Testis (tissue), 3 donors: ENCODE results near the gene IREB2. TPM values are rescaled to one million over a fixed set of nuclear protein-coding genes. Genes with fewer than 3 reads are reported as not detected.
"Not testable (repeated sequence)": the region's sequence is repeated elsewhere in the genome, so short reads cannot be mapped to it uniquely, and the experiment has no call there.

Experiments
- DNase-seq: peaks from one replicate; pipeline ENCODE4 v3.0.0-alpha.2; 2019
- H3K27ac ChIP-seq, 2 donors: fragments of 200-600 bp; sonication (generic); one replicate each; pipeline ENCODE4 v1.5.1; 2019
- H3K27me3 ChIP-seq: fragments of 200-600 bp; sonication (generic); one replicate; pipeline ENCODE4 v1.5.1; 2019
- H3K36me3 ChIP-seq: fragments of 200-600 bp; sonication (generic); one replicate; pipeline ENCODE4 v1.5.1; 2017; ENCODE audit warnings: low read depth; ENCODE audit errors: missing control alignments
- H3K4me1 ChIP-seq: fragments of 200-600 bp; sonication (generic); one replicate; pipeline ENCODE4 v1.5.1; 2019
- H3K4me3 ChIP-seq, 2 donors: fragments of 200-600 bp; sonication (generic); one replicate each; pipeline ENCODE4 v1.5.1; 2017 to 2019
- H3K9me3 ChIP-seq: fragments of 200-600 bp; sonication (generic); one replicate; pipeline ENCODE4 v1.5.1; 2017
- CTCF ChIP-seq, 3 experiments: fragments of 450-650 bp in 2 of 3; fragments of 200-600 bp in 1 of 3; sonication (generic) in 1 of 3; IDR thresholded peaks; one replicate each; pipeline ENCODE4 v1.5.1; 2016 to 2019; ENCODE audit warnings: antibody characterized with exemption in 3 of 3, mild to moderate bottlenecking in 2 of 3, moderate library complexity in 1 of 3
- POLR2A ChIP-seq: fragments of 450-650 bp; IDR thresholded peaks from one replicate; pipeline ENCODE4 v1.6.1; 2017; ENCODE audit warnings: antibody characterized with exemption, mild to moderate bottlenecking, moderate library complexity
- WGBS, 2 donors: methylation state at CpG; one replicate each; pipeline ENCODE4 v1.1.5; 2018; 5-methylcytosine and 5-hydroxymethylcytosine counted together
- intact Hi-C: fragments of 100-400 bp; cut with DNase I; formaldehyde crosslinking; loops from one replicate; pipeline ENCODE4 v1.15.1; 2023; ENCODE audit warnings: low total_unique reads
- polyA plus RNA-seq: library from polyadenylated mRNA; stranded (reverse); fragments of 350-450 nt; fragmentation: Illumina TruSeq; extraction: RNeasy Lipid Tissue Mini Kit (QIAGEN cat#74804); gene quantifications from one replicate; pipeline ENCODE4 v1.2.3, GENCODE V29; 2014; ENCODE audit warnings: low read depth, low replicate concordance; ENCODE audit not compliant: insufficient read depth
- total RNA-seq, 2 donors: library from RNA; depleted of rRNA; stranded (reverse); fragments of >200 nt; gene quantifications; one replicate each; pipeline ENCODE4 v1.2.3, GENCODE V29; 2016

IREB2 gene
- total and polyA plus RNA-seq, 3 donors from 2014 or later = 43.1 to 69.0 (median 52.3) TPM

- TF ChIP-seq POLR2A (no peak), CTCF (IDR thresholded peaks at IDR 0.05) (no peak)
- Histone ChIP-seq H3K4me3 (no peak overlapping the region), H3K9me3 (no peaks in the 10 kb centered on the region), H3K27ac (no peak overlapping the region), H3K27me3 (no peaks in the 10 kb centered on the region), H3K36me3 (no peaks in the 10 kb centered on the region), H3K4me1 (no peaks in the 10 kb centered on the region)
- 78 to 83% methylated on average over 5 of the region's 5 CpGs for WGBS, 2 donors
- DNase-seq = no peak
- intact Hi-C loops = no loop called here
These were observed 89.3 kb downstream of the IREB2 start for GRCh38 chr15:78527325-78527724.

GRCh38 chr15:78533331-78533730, 95.3 kb downstream of the IREB2 start:
- no peak overlapping the region for H3K27ac ChIP-seq

GRCh38 chr15:78536134-78536533, 98.1 kb downstream of the IREB2 start:
- H3K4me3 ChIP-seq = no peak overlapping the region
- TF ChIP-seq CTCF (IDR thresholded peaks at IDR 0.05) (no peak), POLR2A (no peak)
- 81 to 90% methylated on average over 1 of the region's 1 CpG for whole genome bisulfite sequencing, 2 donors
- no peaks in the 10 kb centered on the region for H3K27me3 ChIP-seq
- no peak overlapping the region for H3K27ac ChIP-seq
- H3K9me3 ChIP-seq = no peaks in the 10 kb centered on the region
- DNase-seq = no peak
- no peaks in the 10 kb centered on the region for H3K36me3 ChIP-seq
- intact Hi-C loops = no loop called here
- peaks cover 2% of the 10 kb centered on the region for H3K4me1 ChIP-seq

More at GRCh38 chr15:78533331-78533730, 95.3 kb downstream of the IREB2 start:
- Histone ChIP-seq H3K4me3 (no peak overlapping the region), H3K9me3 (no peaks in the 10 kb centered on the region), H3K4me1 (no peaks in the 10 kb centered on the region), H3K36me3 (no peaks in the 10 kb centered on the region), H3K27me3 (no peaks in the 10 kb centered on the region)
- TF ChIP-seq CTCF (IDR thresholded peaks at IDR 0.05) = no peak
- TF ChIP-seq POLR2A = no peak
- intact Hi-C loops = no loop called here
- DNase-seq = no peak
- WGBS, 2 donors = 68 to 75% methylated on average over 2 of the region's 2 CpGs

GRCh38 chr15:78537266-78537905, 99.4 kb downstream of the IREB2 start:
- Histone ChIP-seq H3K27me3 (no peaks in the 10 kb centered on the region), H3K4me1 (peaks cover 11% of the 10 kb centered on the region), H3K4me3 (no peak overlapping the region), H3K27ac (no peak overlapping the region), H3K9me3 (no peaks in the 10 kb centered on the region), H3K36me3 (no peaks in the 10 kb centered on the region)
- no peak for DNase-seq
- intact Hi-C loops = no loop called here
- no peak for TF ChIP-seq POLR2A
- TF ChIP-seq CTCF (IDR thresholded peaks at IDR 0.05) = no peak
- WGBS, 2 donors = 73 to 82% methylated on average over 5 of the region's 5 CpGs

GRCh38 chr15:78538358-78538757, 100.3 kb downstream of the IREB2 start:
- intact Hi-C loops = no loop called here
- Histone ChIP-seq H3K4me3 (no peak overlapping the region), H3K27ac (no peak overlapping the region), H3K9me3 (no peaks in the 10 kb centered on the region), H3K27me3 (no peaks in the 10 kb centered on the region), H3K36me3 (no peaks in the 10 kb centered on the region), H3K4me1 (peaks cover 11% of the 10 kb centered on the region)
- 75 to 77% methylated on average over 1 of the region's 1 CpG for WGBS, 2 donors
- DNase-seq = no peak
- TF ChIP-seq POLR2A = no peak
- no peak for TF ChIP-seq CTCF (IDR thresholded peaks at IDR 0.05)

GRCh38 chr15:78539464-78540140, 101.6 kb downstream of the IREB2 start:
- H3K36me3 ChIP-seq, H3K9me3 ChIP-seq, DNase-seq, H3K27me3 ChIP-seq, intact Hi-C loops: not testable (repeated sequence)
- 61 to 66% methylated on average over 18 of the region's 18 CpGs for WGBS, 2 donors
- peak overlapping the region; percentile 97 to 98 for H3K27ac ChIP-seq
- peak overlapping the region; percentile 93 to 96 for H3K4me3 ChIP-seq
- H3K4me1 ChIP-seq = peaks cover 11% of the 10 kb centered on the region
